Panc1 (cell line): ENCODE measurements around the gene KRTAP5-3. TPM values are rescaled to one million over a fixed set of nuclear protein-coding genes. Genes with fewer than 3 reads are reported as not detected.

Experiments used
- ATAC-seq: fragments of 200-7000 bp; cut with Tn5 transposase; 2 replicates; pipeline ENCODE4 v1.9.1; 2020; ENCODE audit warnings: mild to moderate bottlenecking, moderate library complexity
- BruUV-seq: library from RNA; stranded (reverse); fragments of 400-500 nt; replicated peaks from 2 replicates; lab custom pipeline; 2021; lab: Mats Ljungman, UMichigan
- CTCF ChIA-PET: fragments of 300-600 bp; sonication (Branson Sonifier 250); formaldehyde crosslinking; loops from one replicate; lab custom pipeline; 2022; ENCODE audit warnings: antibody characterized with exemption; lab: Charles Lee
- POLR2A ChIA-PET: fragments of 300-600 bp; sonication (Branson Sonifier 250); formaldehyde crosslinking; loops from one replicate; lab custom pipeline; 2022; ENCODE audit warnings: antibody characterized with exemption; lab: Charles Lee
- DNase-seq: peaks from one replicate; pipeline ENCODE4 v3.0.0-alpha.2; 2010; ENCODE audit warnings: low read depth, low spot score
- H3K27ac ChIP-seq: 2 replicates; pipeline ENCODE4 v1.5.1; 2011; ENCODE audit warnings: mild to moderate bottlenecking, low read length, inconsistent platforms
- H3K27me3 ChIP-seq: fragments of 200-500 bp; sonication (Bioruptor generic); 2 replicates; pipeline ENCODE4 v1.6.0; 2014; ENCODE audit warnings: low read length, inconsistent platforms; ENCODE audit not compliant: control insufficient read depth, insufficient read depth
- H3K36me3 ChIP-seq: fragments of 200-500 bp; sonication (Bioruptor generic); 2 replicates; pipeline ENCODE4 v1.5.1; 2014; ENCODE audit warnings: inconsistent platforms, mild to moderate bottlenecking, low read length, moderate library complexity; ENCODE audit not compliant: control insufficient read depth, insufficient read depth
- H3K4me1 ChIP-seq: 2 replicates; pipeline ENCODE4 v1.5.1; 2011; ENCODE audit warnings: inconsistent platforms, mild to moderate bottlenecking, low read length, moderate library complexity; ENCODE audit not compliant: control insufficient read depth, insufficient read depth
- H3K4me3 ChIP-seq, 2 experiments: 2 replicates each; pipeline ENCODE4 v1.5.1; 2011 to 2012; ENCODE audit warnings: low read depth in 2 of 2, low read length in 2 of 2, mild to moderate bottlenecking in 2 of 2, inconsistent platforms in 1 of 2, moderate library complexity in 1 of 2
- H3K9me3 ChIP-seq: fragments of 200-500 bp; sonication (Bioruptor generic); 2 replicates; pipeline ENCODE4 v1.5.1; 2014; ENCODE audit warnings: low read depth, mild to moderate bottlenecking, inconsistent platforms, low read length, moderate library complexity; ENCODE audit not compliant: control insufficient read depth, insufficient read depth
- POLR2AphosphoS5 ChIP-seq: IDR thresholded peaks from 2 replicates; pipeline ENCODE4 v1.6.1; 2012; ENCODE audit warnings: mild to moderate bottlenecking, low read depth, low read length, moderate library complexity
- SIN3A ChIP-seq: IDR thresholded peaks from 2 replicates; pipeline ENCODE4 v1.6.1; 2012; ENCODE audit warnings: low read depth, mild to moderate bottlenecking, low read length, moderate library complexity, borderline replicate concordance; ENCODE audit not compliant: insufficient read depth
- TCF7L2 ChIP-seq: IDR thresholded peaks from 2 replicates; pipeline ENCODE4 v1.6.1; 2011; ENCODE audit warnings: mild to moderate bottlenecking, low read depth, low read length, inconsistent platforms
- in situ Hi-C: cut with HindIII; loops from 2 replicates; pipeline ENCODE4 v1.10.0; 2016; ENCODE audit warnings: low sequenced_read_pairs, low pct_unique_long_range_greater_than_20kb
- intact Hi-C: fragments of 100-400 bp; cut with micrococcal nuclease; formaldehyde crosslinking; loops from one replicate; pipeline ENCODE4 v1.10.0; 2022; ENCODE audit not compliant: unreplicated experiment
- total RNA-seq: library from RNA; stranded (reverse); gene quantifications from one replicate; pipeline ENCODE4 v1.2.1, GENCODE V29; 2021; ENCODE audit not compliant: unreplicated experiment
- TF ChIP-seq, protein P1 (sequence below), 2 experiments: IDR thresholded peaks; 2 replicates each; pipeline ENCODE4 v1.6.1; 2011 to 2012; ENCODE audit warnings: low read depth in 2 of 2, control low read depth in 1 of 2, low read length in 1 of 2, mild to moderate bottlenecking in 1 of 2, moderate library complexity in 1 of 2; ENCODE audit not compliant: insufficient read depth in 1 of 2
- TF ChIP-seq, protein P2 (sequence below): fragments of 450-650 bp; IDR thresholded peaks from 2 replicates; pipeline ENCODE4 v1.5.1; 2017; ENCODE audit warnings: mild to moderate bottlenecking

Gene KRTAP5-3
- total RNA-seq, 1 experiment from 2014 or later: not detected

DNA sequence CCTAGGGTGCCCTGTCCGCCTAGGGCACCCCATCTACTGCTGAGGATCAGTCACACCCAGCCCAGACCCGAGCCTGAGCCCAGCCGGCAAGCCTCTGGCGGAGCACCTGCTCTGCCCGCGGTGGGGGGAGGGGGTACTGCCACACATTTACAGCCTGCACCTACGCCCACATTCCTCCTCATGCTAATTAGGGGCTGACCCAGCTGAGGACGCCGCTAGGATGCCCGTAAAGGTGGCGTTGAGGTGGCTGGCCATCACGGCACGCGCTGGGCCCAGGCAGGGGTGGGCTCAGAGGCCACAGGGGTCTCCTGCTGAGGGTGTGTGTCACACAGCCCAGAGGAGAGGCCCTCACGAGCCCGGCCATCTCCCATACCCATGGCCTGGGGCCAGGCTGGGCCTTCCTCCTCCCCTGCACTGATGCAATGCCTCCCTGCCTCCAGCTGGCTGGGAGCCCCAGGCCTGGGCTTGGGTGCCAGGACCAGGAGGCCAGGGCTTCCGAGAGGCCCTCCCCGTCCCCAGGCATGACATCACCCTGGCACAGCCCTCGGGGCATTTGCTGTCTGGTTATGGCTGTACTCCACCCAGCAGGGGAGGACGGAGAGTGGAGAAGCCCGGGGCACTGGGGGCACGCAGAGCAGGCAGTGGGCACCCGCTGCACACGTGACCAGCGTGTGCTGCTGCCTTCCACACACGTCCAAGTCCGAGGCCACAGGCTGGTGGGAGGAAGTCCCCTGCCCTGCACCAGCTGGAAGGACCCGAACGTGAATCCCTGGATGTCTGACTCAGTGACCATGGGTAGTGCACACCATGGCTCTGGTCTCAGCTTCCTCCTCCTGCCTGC lies 48.9 kb downstream of the KRTAP5-3 start:
- H3K9me3 ChIP-seq: no peaks in the 10 kb centered on the region
- no peaks in the 10 kb centered on the region for H3K36me3 ChIP-seq
- H3K27ac ChIP-seq: peak overlapping the region; percentile 1; the same call in 1 of the 2 replicates
- TF ChIP-seq POLR2AphosphoS5: no peak
- TF ChIP-seq, protein P1, sequence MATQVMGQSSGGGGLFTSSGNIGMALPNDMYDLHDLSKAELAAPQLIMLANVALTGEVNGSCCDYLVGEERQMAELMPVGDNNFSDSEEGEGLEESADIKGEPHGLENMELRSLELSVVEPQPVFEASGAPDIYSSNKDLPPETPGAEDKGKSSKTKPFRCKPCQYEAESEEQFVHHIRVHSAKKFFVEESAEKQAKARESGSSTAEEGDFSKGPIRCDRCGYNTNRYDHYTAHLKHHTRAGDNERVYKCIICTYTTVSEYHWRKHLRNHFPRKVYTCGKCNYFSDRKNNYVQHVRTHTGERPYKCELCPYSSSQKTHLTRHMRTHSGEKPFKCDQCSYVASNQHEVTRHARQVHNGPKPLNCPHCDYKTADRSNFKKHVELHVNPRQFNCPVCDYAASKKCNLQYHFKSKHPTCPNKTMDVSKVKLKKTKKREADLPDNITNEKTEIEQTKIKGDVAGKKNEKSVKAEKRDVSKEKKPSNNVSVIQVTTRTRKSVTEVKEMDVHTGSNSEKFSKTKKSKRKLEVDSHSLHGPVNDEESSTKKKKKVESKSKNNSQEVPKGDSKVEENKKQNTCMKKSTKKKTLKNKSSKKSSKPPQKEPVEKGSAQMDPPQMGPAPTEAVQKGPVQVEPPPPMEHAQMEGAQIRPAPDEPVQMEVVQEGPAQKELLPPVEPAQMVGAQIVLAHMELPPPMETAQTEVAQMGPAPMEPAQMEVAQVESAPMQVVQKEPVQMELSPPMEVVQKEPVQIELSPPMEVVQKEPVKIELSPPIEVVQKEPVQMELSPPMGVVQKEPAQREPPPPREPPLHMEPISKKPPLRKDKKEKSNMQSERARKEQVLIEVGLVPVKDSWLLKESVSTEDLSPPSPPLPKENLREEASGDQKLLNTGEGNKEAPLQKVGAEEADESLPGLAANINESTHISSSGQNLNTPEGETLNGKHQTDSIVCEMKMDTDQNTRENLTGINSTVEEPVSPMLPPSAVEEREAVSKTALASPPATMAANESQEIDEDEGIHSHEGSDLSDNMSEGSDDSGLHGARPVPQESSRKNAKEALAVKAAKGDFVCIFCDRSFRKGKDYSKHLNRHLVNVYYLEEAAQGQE (IDR thresholded peaks at IDR 0.05; ENCODE audit: insufficient read depth in 1 of 2, low read depth in 2 of 2, low read length in 1 of 2): 0 out of 4 replicates have a peak, but pooled peaks of 1 of the 2 experiments have one; percentile 25
- TF ChIP-seq SIN3A: no peak
- TF ChIP-seq, protein P2, sequence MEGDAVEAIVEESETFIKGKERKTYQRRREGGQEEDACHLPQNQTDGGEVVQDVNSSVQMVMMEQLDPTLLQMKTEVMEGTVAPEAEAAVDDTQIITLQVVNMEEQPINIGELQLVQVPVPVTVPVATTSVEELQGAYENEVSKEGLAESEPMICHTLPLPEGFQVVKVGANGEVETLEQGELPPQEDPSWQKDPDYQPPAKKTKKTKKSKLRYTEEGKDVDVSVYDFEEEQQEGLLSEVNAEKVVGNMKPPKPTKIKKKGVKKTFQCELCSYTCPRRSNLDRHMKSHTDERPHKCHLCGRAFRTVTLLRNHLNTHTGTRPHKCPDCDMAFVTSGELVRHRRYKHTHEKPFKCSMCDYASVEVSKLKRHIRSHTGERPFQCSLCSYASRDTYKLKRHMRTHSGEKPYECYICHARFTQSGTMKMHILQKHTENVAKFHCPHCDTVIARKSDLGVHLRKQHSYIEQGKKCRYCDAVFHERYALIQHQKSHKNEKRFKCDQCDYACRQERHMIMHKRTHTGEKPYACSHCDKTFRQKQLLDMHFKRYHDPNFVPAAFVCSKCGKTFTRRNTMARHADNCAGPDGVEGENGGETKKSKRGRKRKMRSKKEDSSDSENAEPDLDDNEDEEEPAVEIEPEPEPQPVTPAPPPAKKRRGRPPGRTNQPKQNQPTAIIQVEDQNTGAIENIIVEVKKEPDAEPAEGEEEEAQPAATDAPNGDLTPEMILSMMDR: no peak
- TF ChIP-seq TCF7L2: no peak
- peaks cover 17% of the 10 kb centered on the region for H3K4me1 ChIP-seq
- no peaks in the 10 kb centered on the region for H3K27me3 ChIP-seq
- ATAC-seq (peak; percentile 55), DNase-seq (peak; percentile 50)
- intact Hi-C loops: no loop called here
- in situ Hi-C loops: no loop called here
- POLR2A ChIA-PET: no interaction called here
- 0 out of 4 replicates have a peak overlapping the region, but pooled peaks of 1 of the 2 experiments have one; percentile 4 for H3K4me3 ChIP-seq
- BruUV-seq: no TSS peak
- CTCF ChIA-PET: interaction anchor here (0.6 to 2.6 kb wide), 3 partner anchors 13 to 15 kb away, joined by 3 to 11 read pairs (median 10); partner anchors contain the start of gene DUSP8

DNA sequence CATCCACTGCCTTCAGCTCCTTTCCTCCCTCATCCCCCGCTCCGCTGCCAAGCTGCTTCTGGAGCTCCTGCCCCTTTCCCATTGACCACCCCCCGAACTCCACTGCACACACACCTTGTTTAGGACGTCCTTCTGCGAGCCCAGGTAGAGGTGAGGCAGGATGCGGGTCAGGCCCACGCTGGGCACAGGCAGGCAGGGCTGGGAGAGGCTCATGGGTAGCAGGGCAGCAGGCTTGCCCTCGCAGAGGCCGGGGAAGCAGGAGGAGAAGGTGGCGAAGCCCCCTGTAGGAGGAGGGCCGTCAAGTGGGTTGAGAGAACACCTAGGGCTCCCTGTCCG lies 49.5 kb downstream of the KRTAP5-3 start:
- ChIA-PET CTCF (interaction anchor here (1.3 to 2.6 kb wide), 2 partner anchors 12 to 15 kb away, joined by 6 to 11 read pairs; no protein-coding TSS in a partner anchor), POLR2A (no interaction called here)
- H3K4me1 ChIP-seq: peaks cover 17% of the 10 kb centered on the region
- BruUV-seq: no TSS peak
- H3K27ac ChIP-seq: peak overlapping the region; percentile 1; the same call in 1 of the 2 replicates
- H3K4me3 ChIP-seq: no peak overlapping the region
- no peaks in the 10 kb centered on the region for H3K36me3 ChIP-seq
- H3K27me3 ChIP-seq: no peaks in the 10 kb centered on the region
- intact Hi-C loops (no loop called here), in situ Hi-C loops (no loop called here)
- TF ChIP-seq, protein P1 (IDR thresholded peaks at IDR 0.05; ENCODE audit: insufficient read depth in 1 of 2, low read depth in 2 of 2, low read length in 1 of 2): no peak
- TF ChIP-seq, protein P2: no peak
- TF ChIP-seq SIN3A: no peak
- no peak for TF ChIP-seq TCF7L2
- TF ChIP-seq POLR2AphosphoS5: no peak
- no peak; the same call in 1 of the 2 replicates for ATAC-seq
- H3K9me3 ChIP-seq: no peaks in the 10 kb centered on the region
- no peak for DNase-seq
